ENCODE results near the gene AKAP6.

Gene AKAP6

GRCh38 chr14:32571551-32571950 lies 242.5 kb downstream of the AKAP6 start:
- no peaks in the 10 kb centered on the region for H3K4me1 ChIP-seq (ENCODE audit: insufficient read depth, low read length, severe bottlenecking)
- TF ChIP-seq CTCF (IDR thresholded peaks at IDR 0.05; ENCODE audit: low read length) (no peak), EZH2 (IDR thresholded peaks at IDR 0.05; ENCODE audit: borderline replicate concordance, low read length) (no peak)
- H2AFZ ChIP-seq (ENCODE audit: low read length), result no peak overlapping the region

GRCh38 chr14:32571995-32572866 lies 243.1 kb downstream of the AKAP6 start:
- TF ChIP-seq CTCF (IDR thresholded peaks at IDR 0.05; ENCODE audit: low read length) (no peak), EZH2 (IDR thresholded peaks at IDR 0.05; ENCODE audit: borderline replicate concordance, low read length) (no peak)
- H3K4me1 ChIP-seq (ENCODE audit: insufficient read depth, low read length, severe bottlenecking), result no peaks in the 10 kb centered on the region
- no peaks in the 10 kb centered on the region for H3K36me3 ChIP-seq (ENCODE audit: insufficient read depth, low read length)
- no peak overlapping the region for H3K4me3 ChIP-seq (ENCODE audit: low read depth, low read length, poor library complexity, severe bottlenecking)
- no peak overlapping the region for H3K27ac ChIP-seq (ENCODE audit: low read depth, low read length, poor library complexity, severe bottlenecking)
- no peaks in the 10 kb centered on the region for H3K9me2 ChIP-seq (ENCODE audit: low read depth, low read length)
- H3K9ac ChIP-seq (ENCODE audit: low read length), result no peak overlapping the region
- H3F3A ChIP-seq (ENCODE audit: insufficient read depth, low read length), result no peaks in the 10 kb centered on the region
- no peaks in the 10 kb centered on the region for H3K27me3 ChIP-seq (ENCODE audit: insufficient read depth, low read length)
- no peak overlapping the region for H3K4me2 ChIP-seq (ENCODE audit: low read length)
- H3K9me3 ChIP-seq (ENCODE audit: low read length), result no peaks in the 10 kb centered on the region
- no peaks in the 10 kb centered on the region for H3K79me2 ChIP-seq (ENCODE audit: insufficient read depth, low read length)
- H2AFZ ChIP-seq (ENCODE audit: low read length), result no peak overlapping the region
- no peaks in the 10 kb centered on the region for H4K20me1 ChIP-seq (ENCODE audit: insufficient read depth, low read length)

More at GRCh38 chr14:32571551-32571950, 242.5 kb downstream of the AKAP6 start:
- no peak overlapping the region for H3K4me3 ChIP-seq (ENCODE audit: low read depth, low read length, poor library complexity, severe bottlenecking)
- H3K27me3 ChIP-seq (ENCODE audit: insufficient read depth, low read length), result no peaks in the 10 kb centered on the region
- no peaks in the 10 kb centered on the region for H3F3A ChIP-seq (ENCODE audit: insufficient read depth, low read length)
- H3K9me2 ChIP-seq (ENCODE audit: low read depth, low read length), result no peaks in the 10 kb centered on the region
- H3K4me2 ChIP-seq (ENCODE audit: low read length), result no peak overlapping the region
- H3K9me3 ChIP-seq (ENCODE audit: low read length), result no peaks in the 10 kb centered on the region
- H3K27ac ChIP-seq (ENCODE audit: low read depth, low read length, poor library complexity, severe bottlenecking), result no peak overlapping the region
- no peaks in the 10 kb centered on the region for H3K79me2 ChIP-seq (ENCODE audit: insufficient read depth, low read length)
- H3K9ac ChIP-seq (ENCODE audit: low read length), result no peak overlapping the region
- no peaks in the 10 kb centered on the region for H4K20me1 ChIP-seq (ENCODE audit: insufficient read depth, low read length)
- no peaks in the 10 kb centered on the region for H3K36me3 ChIP-seq (ENCODE audit: insufficient read depth, low read length)

GRCh38 chr14:32572867-32573150 lies 243.7 kb downstream of the AKAP6 start:
- Histone ChIP-seq H3K9ac (ENCODE audit: low read length) (no peak overlapping the region), H3K27ac (ENCODE audit: low read depth, low read length, poor library complexity, severe bottlenecking) (no peak overlapping the region), H3K4me1 (ENCODE audit: insufficient read depth, low read length, severe bottlenecking) (no peaks in the 10 kb centered on the region), H3K4me3 (ENCODE audit: low read depth, low read length, poor library complexity, severe bottlenecking) (no peak overlapping the region), H3K9me2 (ENCODE audit: low read depth, low read length) (no peaks in the 10 kb centered on the region), H3F3A (ENCODE audit: insufficient read depth, low read length) (no peaks in the 10 kb centered on the region), H4K20me1 (ENCODE audit: insufficient read depth, low read length) (no peaks in the 10 kb centered on the region), H3K9me3 (ENCODE audit: low read length) (no peaks in the 10 kb centered on the region), H3K4me2 (ENCODE audit: low read length) (no peak overlapping the region), H2AFZ (ENCODE audit: low read length) (no peak overlapping the region), H3K79me2 (ENCODE audit: insufficient read depth, low read length) (no peaks in the 10 kb centered on the region), H3K36me3 (ENCODE audit: insufficient read depth, low read length) (no peaks in the 10 kb centered on the region), H3K27me3 (ENCODE audit: insufficient read depth, low read length) (no peaks in the 10 kb centered on the region)
- TF ChIP-seq CTCF (IDR thresholded peaks at IDR 0.05; ENCODE audit: low read length) (no peak), EZH2 (IDR thresholded peaks at IDR 0.05; ENCODE audit: borderline replicate concordance, low read length) (no peak)
